MM.1S (cell line): ENCODE measurements around the gene SNX5.

ENCODE experiments used
- CTCF ChIP-seq: fragments of 300-600 bp; sonication (generic); IDR thresholded peaks from 2 replicates; pipeline ENCODE4 v1.5.1; 2016; ENCODE audit warnings: antibody characterized with exemption, low read length, mixed read lengths
- EZH2 ChIP-seq: fragments of 300-600 bp; sonication (generic); optimal IDR thresholded peaks from 2 replicates; pipeline ENCODE3; 2017; ENCODE audit warnings: low read depth, mild to moderate bottlenecking, antibody characterized with exemption, low read length, mixed read lengths
- EZH2phosphoT487 ChIP-seq: fragments of 300-600 bp; sonication (generic); IDR thresholded peaks from 2 replicates; pipeline ENCODE4 v1.6.1; 2018; ENCODE audit warnings: antibody characterized with exemption, low read length

- TF ChIP-seq CTCF, result no peak
- no peak for TF ChIP-seq EZH2phosphoT487
- TF ChIP-seq EZH2, result no peak
Observed at GRCh38 chr20:17998446-17998845, 29.9 kb upstream of the SNX5 start.
